Ureter (tissue), 1 donor: Measurements from ENCODE around the gene IL27RA. TPM values are rescaled to one million over a fixed set of nuclear protein-coding genes. Genes with fewer than 3 reads are reported as not detected.

Experiments
- total RNA-seq: library from RNA; stranded (reverse); gene quantifications from one replicate; pipeline ENCODE4 v1.2.4, GENCODE V29; 2023
- donor health status: DM: yes; HTN: yes; CAD: no.

IL27RA gene
- total RNA-seq, 1 donor from 2014 or later: 5.1 TPM

Other genes starting within 250 kb of the IL27RA start
- gene ZSWIM4, start 236.3 kb upstream of the IL27RA start, total RNA-seq: 8.1 TPM
- not detected for gene NANOS3, start 154.6 kb upstream of the IL27RA start, total RNA-seq
- gene BRME1, start 125.6 kb upstream of the IL27RA start, total RNA-seq: 3.3 TPM
- gene CC2D1A, start 125.6 kb upstream of the IL27RA start, total RNA-seq: 57.2 TPM
- gene PODNL1, start 93.3 kb upstream of the IL27RA start, total RNA-seq: 7.9 TPM
- gene DCAF15, start 79.3 kb upstream of the IL27RA start, total RNA-seq: 30.0 TPM
- gene RFX1, start 25.4 kb upstream of the IL27RA start, total RNA-seq: 16.4 TPM
- not detected for gene RLN3, start 3.6 kb upstream of the IL27RA start, total RNA-seq
- gene PALM3, start 30.3 kb downstream of the IL27RA start, total RNA-seq: 24.1 TPM
- 4.3 TPM for gene MISP3, start 41.0 kb downstream of the IL27RA start, total RNA-seq
- gene C19orf67, start 54.0 kb downstream of the IL27RA start, total RNA-seq: not detected
- 24.3 TPM for gene SAMD1, start 59.0 kb downstream of the IL27RA start, total RNA-seq
- 89.3 TPM for gene PRKACA, start 86.0 kb downstream of the IL27RA start, total RNA-seq
- gene ASF1B, start 104.8 kb downstream of the IL27RA start, total RNA-seq: 1.5 TPM
- 27.9 TPM for gene ADGRL1, start 174.4 kb downstream of the IL27RA start, total RNA-seq